HL-60 (cell line): Measurements from ENCODE around the gene GBGT1.

Experiments
- DNase-seq, 2 experiments: peaks; one replicate each; pipeline ENCODE4 v3.0.0-alpha.2; 2010 to 2020; ENCODE audit warnings: low read depth in 1 of 2, low spot score in 1 of 2
- H3K27ac ChIP-seq: fragments of 250-450 bp; sonication (Bioruptor Pico); replicated peaks from 2 replicates; pipeline ENCODE4 v1.5.1; 2020; ENCODE audit warnings: mild to moderate bottlenecking, moderate library complexity
- H3K27me3 ChIP-seq: fragments of 250-450 bp; sonication (Bioruptor Pico); 2 replicates; pipeline ENCODE4 v1.5.1; 2021; ENCODE audit warnings: mild to moderate bottlenecking, moderate library complexity; ENCODE audit not compliant: insufficient read depth, poor library complexity, severe bottlenecking
- H3K4me3 ChIP-seq: replicated peaks from 2 replicates; pipeline ENCODE4 v1.5.1; 2011; ENCODE audit warnings: mild to moderate bottlenecking, control low read depth, low read length; ENCODE audit not compliant: insufficient read depth
- CTCF ChIP-seq: IDR thresholded peaks from one replicate; pipeline ENCODE4 v1.5.1; 2011; ENCODE audit warnings: low read length, control low read depth, inconsistent platforms; ENCODE audit not compliant: insufficient read depth
- GABPA ChIP-seq: IDR thresholded peaks from 2 replicates; pipeline ENCODE4 v1.6.1; 2012; ENCODE audit warnings: low read depth
- POLR2AphosphoS5 ChIP-seq: IDR thresholded peaks from 2 replicates; pipeline ENCODE4 v1.6.1; 2012; ENCODE audit warnings: low read depth
- REST ChIP-seq: IDR thresholded peaks from 2 replicates; pipeline ENCODE4 v1.6.1; 2012; ENCODE audit warnings: low read depth; ENCODE audit not compliant: insufficient replicate concordance
- SPI1 ChIP-seq: IDR thresholded peaks from 2 replicates; pipeline ENCODE4 v1.6.1; 2012; ENCODE audit warnings: low read depth, mild to moderate bottlenecking, borderline replicate concordance

The GBGT1 gene

GRCh38 chr9:133202688-133203453 lies 39.2 kb upstream of the GBGT1 start:
- no peak for TF ChIP-seq CTCF
- no peak for TF ChIP-seq SPI1
- TF ChIP-seq REST = no peak

GRCh38 chr9:133202145-133202513 lies 38.4 kb upstream of the GBGT1 start:
- TF ChIP-seq CTCF (no peak), SPI1 (no peak), REST (no peak), GABPA (no peak), POLR2AphosphoS5 (no peak)
- no peaks in the 10 kb centered on the region for H3K27me3 ChIP-seq

More at GRCh38 chr9:133202688-133203453, 39.2 kb upstream of the GBGT1 start:
- no peak for DNase-seq
- Histone ChIP-seq H3K27me3 (no peaks in the 10 kb centered on the region), H3K27ac (no peak overlapping the region), H3K4me3 (no peak overlapping the region)

GRCh38 chr9:133201424-133202144 lies 37.9 kb upstream of the GBGT1 start:
- Histone ChIP-seq H3K27me3 (no peaks in the 10 kb centered on the region), H3K4me3 (no peak overlapping the region), H3K27ac (no peak overlapping the region)
- no peak for DNase-seq
- no peak for TF ChIP-seq REST
- TF ChIP-seq POLR2AphosphoS5 = no peak
- TF ChIP-seq CTCF = no peak
- no peak for TF ChIP-seq GABPA
- TF ChIP-seq SPI1 = no peak

More at GRCh38 chr9:133202145-133202513, 38.4 kb upstream of the GBGT1 start:
- Histone ChIP-seq H3K4me3 (no peak overlapping the region), H3K27ac (no peak overlapping the region)
- DNase-seq = no peak
